Airway epithelial cell (primary cell): ENCODE data around the gene TRIM22. TPM values are rescaled to one million over a fixed set of nuclear protein-coding genes. Genes with fewer than 3 reads are reported as not detected.

ENCODE experiments used
- total RNA-seq: library from RNA; depleted of rRNA; stranded (reverse); fragments of >200 nt; gene quantifications from 2 replicates; pipeline ENCODE4 v1.2.3, GENCODE V29; 2015

Gene TRIM22, protein sequence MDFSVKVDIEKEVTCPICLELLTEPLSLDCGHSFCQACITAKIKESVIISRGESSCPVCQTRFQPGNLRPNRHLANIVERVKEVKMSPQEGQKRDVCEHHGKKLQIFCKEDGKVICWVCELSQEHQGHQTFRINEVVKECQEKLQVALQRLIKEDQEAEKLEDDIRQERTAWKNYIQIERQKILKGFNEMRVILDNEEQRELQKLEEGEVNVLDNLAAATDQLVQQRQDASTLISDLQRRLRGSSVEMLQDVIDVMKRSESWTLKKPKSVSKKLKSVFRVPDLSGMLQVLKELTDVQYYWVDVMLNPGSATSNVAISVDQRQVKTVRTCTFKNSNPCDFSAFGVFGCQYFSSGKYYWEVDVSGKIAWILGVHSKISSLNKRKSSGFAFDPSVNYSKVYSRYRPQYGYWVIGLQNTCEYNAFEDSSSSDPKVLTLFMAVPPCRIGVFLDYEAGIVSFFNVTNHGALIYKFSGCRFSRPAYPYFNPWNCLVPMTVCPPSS
- 11.9 and 14.9 TPM in 2 replicates for total RNA-seq

DNA sequence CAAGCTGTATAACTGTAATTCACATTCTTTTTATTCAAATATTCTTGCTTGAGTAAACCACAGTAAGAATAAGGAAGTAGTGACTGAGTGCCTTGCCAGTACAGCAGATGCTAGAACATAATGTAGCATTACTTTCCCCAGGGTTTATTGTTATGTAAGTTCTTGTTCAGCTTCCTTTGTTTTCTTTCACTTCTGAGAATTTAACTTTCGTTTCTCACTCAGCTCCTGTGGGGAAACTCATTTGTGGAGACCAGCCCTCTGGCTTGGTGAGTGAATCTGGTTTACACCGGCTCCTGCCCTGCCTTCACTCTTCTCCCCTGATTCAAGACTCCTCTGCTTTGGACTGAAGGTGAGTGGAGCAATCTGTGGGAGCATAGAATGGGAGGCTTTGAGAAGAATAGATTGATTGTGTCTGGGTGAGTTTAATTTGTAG, at the start of gene TRIM22:
Gene TRIM22, plus strand, starts transcription at position 240 of the 433 bp plus-strand sequence. CDS start 6,443 bp downstream, outside the sequence.

DNA sequence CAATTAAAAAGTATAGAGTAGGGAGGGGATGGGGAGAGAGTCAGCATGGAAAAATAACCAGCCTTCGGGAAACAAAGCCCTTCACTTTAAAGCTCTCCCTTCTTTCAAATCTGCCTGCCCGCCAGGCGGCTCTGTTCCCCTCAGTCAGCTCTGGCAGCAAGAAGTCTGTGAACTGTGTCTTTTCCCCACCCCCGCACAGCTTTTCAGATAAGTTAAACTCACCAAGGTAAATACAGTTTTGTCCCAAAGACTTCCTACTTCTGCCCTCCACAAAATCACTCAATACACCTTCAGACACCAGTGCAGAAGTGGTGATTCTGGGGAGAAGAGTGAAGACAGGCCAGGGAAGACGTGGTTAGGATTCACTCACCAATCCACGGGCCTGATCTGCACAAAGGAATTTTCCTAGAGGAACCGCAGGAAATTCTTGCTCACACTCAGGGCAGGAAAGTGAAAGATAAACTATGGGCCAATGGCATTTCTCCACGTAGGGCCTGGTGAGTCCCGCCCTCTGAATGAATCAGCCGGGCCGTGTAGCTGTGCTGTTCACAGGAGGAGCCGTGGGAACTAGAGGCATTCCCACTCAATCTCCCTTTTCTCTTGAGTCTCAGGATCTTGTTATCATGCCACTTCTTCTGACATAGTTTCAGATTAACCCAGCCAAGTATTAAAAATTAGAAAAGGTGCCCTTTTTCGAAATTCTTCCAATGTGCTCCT, 4.8 kb upstream of the TRIM22 start, which contains the start of gene TRIM5:
Gene TRIM5, minus strand, starts transcription at position 429 of the 717 bp plus-strand sequence. CDS start 4,897 bp downstream, outside the sequence.

DNA sequence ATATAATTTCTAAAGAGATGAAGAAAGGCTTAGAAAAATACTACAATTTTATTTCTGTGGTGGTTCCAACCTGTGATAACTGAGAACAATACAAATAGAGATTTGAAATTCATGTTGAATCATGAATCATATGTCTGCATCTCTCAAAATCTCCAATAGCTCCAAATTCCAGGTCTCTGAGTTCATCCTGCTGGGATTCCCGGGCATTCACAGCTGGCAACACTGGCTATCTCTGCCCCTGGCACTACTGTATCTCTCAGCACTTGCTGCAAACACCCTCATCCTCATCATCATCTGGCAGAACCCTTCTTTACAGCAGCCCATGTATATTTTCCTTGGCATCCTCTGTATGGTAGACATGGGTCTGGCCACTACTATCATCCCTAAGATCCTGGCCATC, 46.8 kb downstream of the TRIM22 start, which contains the start of gene OR56B1:
Gene OR56B1, plus strand, starts transcription at position 53 of the 400 bp plus-strand sequence. Its CDS starts 69 bp downstream, at position 122.

DNA sequence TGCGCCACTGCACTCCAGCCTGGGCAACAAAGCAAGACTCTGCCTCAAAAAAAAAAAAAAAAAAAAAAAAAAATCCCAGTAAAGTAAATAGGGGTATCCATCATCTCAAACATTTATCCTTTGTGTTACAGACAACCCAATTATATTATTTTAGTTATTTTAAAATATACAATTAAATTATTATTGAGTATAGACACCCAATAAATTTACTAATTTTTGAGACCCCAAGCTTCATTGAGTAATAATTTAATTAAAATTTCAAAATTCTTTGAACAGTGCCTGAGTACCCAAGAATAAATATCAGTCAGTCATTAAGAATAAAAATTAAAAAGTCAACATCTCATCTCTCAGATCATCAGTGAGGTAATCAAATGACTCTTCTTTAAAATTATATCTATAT, 64.4 kb downstream of the TRIM22 start, which contains the start of gene OR52N4:
Gene OR52N4, plus strand, starts transcription at position 301 of the 400 bp plus-strand sequence. CDS start 498 bp downstream, outside the sequence.

Other genes with a start within 250 kb of the TRIM22 start
- not detected in 2 replicates for gene OR51I1, start 248.3 kb upstream of the TRIM22 start, total RNA-seq
- not detected in 2 replicates for gene OR51I2, start 240.5 kb upstream of the TRIM22 start, total RNA-seq
- not detected in 2 replicates for gene OR52D1, start 201.1 kb upstream of the TRIM22 start, total RNA-seq
- gene UBQLN3, start 179.8 kb upstream of the TRIM22 start, total RNA-seq = not detected in 2 replicates
- gene UBQLNL, start 173.1 kb upstream of the TRIM22 start, total RNA-seq = not detected in 2 replicates
- gene OR52H1, start 141.2 kb upstream of the TRIM22 start, total RNA-seq = not detected in 2 replicates
- gene OR52B6, start 108.9 kb upstream of the TRIM22 start, total RNA-seq = not detected in 2 replicates
- 4.7 and 5.5 TPM in 2 replicates for gene TRIM6, start 93.2 kb upstream of the TRIM22 start, total RNA-seq
- gene TRIM34, start 64.8 kb upstream of the TRIM22 start, total RNA-seq = 9.4 and 9.5 TPM in 2 replicates
- gene TRIM5, start 4.7 kb upstream of the TRIM22 start, total RNA-seq = 19.5 and 26.6 TPM in 2 replicates
- not detected in 2 replicates for gene OR56B1, start 46.7 kb downstream of the TRIM22 start, total RNA-seq
- gene OR52N4, start 64.5 kb downstream of the TRIM22 start, total RNA-seq = not detected in 2 replicates
- gene OR52N5, start 93.6 kb downstream of the TRIM22 start, total RNA-seq = not detected in 2 replicates
- not detected in 2 replicates for gene OR52N1, start 101.5 kb downstream of the TRIM22 start, total RNA-seq
- gene OR52N2, start 119.1 kb downstream of the TRIM22 start, total RNA-seq = not detected in 2 replicates
- not detected in 2 replicates for gene OR52E6, start 152.1 kb downstream of the TRIM22 start, total RNA-seq
- not detected in 2 replicates for gene OR52E8, start 167.9 kb downstream of the TRIM22 start, total RNA-seq
- gene OR52E4, start 190.8 kb downstream of the TRIM22 start, total RNA-seq = not detected in 2 replicates
- gene OR52E5, start 203.4 kb downstream of the TRIM22 start, total RNA-seq = not detected in 2 replicates